B cell (primary cell): ENCODE results near the gene TTC22. TPM values are rescaled to one million over a fixed set of nuclear protein-coding genes. Genes with fewer than 3 reads are reported as not detected.

Source experiments
- ATAC-seq: fragments of 200-7000 bp; cut with Tn5 transposase; one replicate; pipeline ENCODE4 v1.10.0; 2021; ENCODE audit warnings: low read depth, mild to moderate bottlenecking, moderate number of reproducible peaks, moderate library complexity
- CTCF ChIA-PET: fragments of 350-600 bp; sonication (Branson Sonifier 250); formaldehyde crosslinking; loops from one replicate; lab custom pipeline; 2021; ENCODE audit warnings: antibody characterized with exemption, inconsistent platforms; lab: Charles Lee
- POLR2A ChIA-PET: fragments of 350-600 bp; sonication (Branson Sonifier 250); formaldehyde crosslinking; loops from one replicate; lab custom pipeline; 2021; ENCODE audit warnings: antibody characterized with exemption; lab: Charles Lee
- DNase-seq: peaks from one replicate; pipeline ENCODE4 v3.0.0; 2013
- H2AFZ ChIP-seq: 2 replicates; pipeline ENCODE4 v1.6.1; 2012; ENCODE audit warnings: mild to moderate bottlenecking, low read depth, low read length; ENCODE audit not compliant: insufficient read depth, poor library complexity, severe bottlenecking
- H3K27ac ChIP-seq, 2 donors: 1 replicate in 1 of 2; 2 replicates in 1 of 2; pipeline ENCODE4 v1.5.1; 2012 to 2013; ENCODE audit warnings: low read length in 2 of 2, mild to moderate bottlenecking in 2 of 2, moderate library complexity in 1 of 2
- H3K27me3 ChIP-seq, 4 experiments: fragments of 200-600 bp in 1 of 4; sonication (generic) in 1 of 4; replicated peaks in 1 of 4; 1 replicate in 2 of 4; 2 replicates in 2 of 4; pipeline versions ENCODE4 v1.6.1 to v1.7.0; 2013 to 2016; ENCODE audit warnings: low read length in 3 of 4, mild to moderate bottlenecking in 2 of 4, mixed read lengths in 1 of 4, moderate library complexity in 1 of 4; ENCODE audit not compliant: insufficient read depth in 4 of 4, control insufficient read depth in 3 of 4; ENCODE audit errors: control extremely low read depth in 1 of 4
- H3K36me3 ChIP-seq, 2 experiments: replicated peaks in 1 of 2; 1 replicate in 1 of 2; 2 replicates in 1 of 2; pipeline versions ENCODE4 v1.6.1 to v1.7.1; 2013; ENCODE audit warnings: low read length in 1 of 2; ENCODE audit not compliant: insufficient read depth in 2 of 2, control insufficient read depth in 1 of 2; ENCODE audit errors: control extremely low read depth in 1 of 2, extremely low read depth in 1 of 2
- H3K4me1 ChIP-seq, 2 donors: fragments of 200-600 bp in 1 of 2; sonication (generic) in 1 of 2; 1 replicate in 1 of 2; 2 replicates in 1 of 2; pipeline versions ENCODE4 v1.5.1 to v1.6.1; 2013 to 2017; ENCODE audit warnings: low read length in 2 of 2; ENCODE audit not compliant: control insufficient read depth in 2 of 2, insufficient read depth in 2 of 2
- H3K4me2 ChIP-seq: replicated peaks from 2 replicates; pipeline ENCODE3; 2012; ENCODE audit warnings: mild to moderate bottlenecking, low read depth, low read length; ENCODE audit not compliant: poor library complexity, severe bottlenecking
- H3K4me3 ChIP-seq, 5 experiments: fragments of 200-600 bp in 1 of 5; sonication (generic) in 1 of 5; 1 replicate in 3 of 5; 2 replicates in 2 of 5; pipeline versions ENCODE4 v1.5.1 to v1.7.0; 2011 to 2016; ENCODE audit warnings: low read length in 4 of 5, mild to moderate bottlenecking in 4 of 5, low read depth in 2 of 5, control low read depth in 1 of 5, moderate library complexity in 1 of 5; ENCODE audit not compliant: insufficient read depth in 1 of 5; ENCODE audit errors: control extremely low read depth in 1 of 5, extremely low read depth in 1 of 5
- H3K79me2 ChIP-seq: fragments of 200-600 bp; sonication (generic); one replicate; pipeline ENCODE4 v1.6.0; 2016; ENCODE audit warnings: low read length; ENCODE audit not compliant: control insufficient read depth, insufficient read depth
- H3K9ac ChIP-seq: fragments of 200-600 bp; sonication (generic); 2 replicates; pipeline ENCODE4 v1.6.1; 2017; ENCODE audit warnings: mild to moderate bottlenecking, low read length, moderate library complexity
- H3K9me3 ChIP-seq, 3 donors: one replicate each; pipeline versions ENCODE4 v1.6.1 to v1.7.1; 2013; ENCODE audit warnings: low read length in 2 of 3; ENCODE audit not compliant: control insufficient read depth in 2 of 3, insufficient read depth in 1 of 3; ENCODE audit errors: control extremely low read depth in 1 of 3
- H4K20me1 ChIP-seq: 2 replicates; pipeline ENCODE4 v1.6.0; 2012; ENCODE audit warnings: mild to moderate bottlenecking, low read length; ENCODE audit not compliant: insufficient read depth, control insufficient read depth, poor library complexity, severe bottlenecking
- H3K27ac Mint-ChIP-seq: one replicate; pipeline ENCODE4 v1.8.0; 2021; ENCODE audit warnings: mixed read lengths
- H3K27me3 Mint-ChIP-seq: one replicate; pipeline ENCODE4 v1.8.0; 2021; ENCODE audit warnings: mixed read lengths
- H3K4me1 Mint-ChIP-seq: one replicate; pipeline ENCODE4 v1.8.0; 2021; ENCODE audit warnings: mixed read lengths
- H3K4me3 Mint-ChIP-seq: one replicate; pipeline ENCODE4 v1.8.0; 2021; ENCODE audit warnings: mixed read lengths
- H3K9me3 Mint-ChIP-seq: one replicate; pipeline ENCODE4 v1.8.0; 2022; ENCODE audit warnings: mixed read lengths; ENCODE audit not compliant: insufficient read depth
- CTCF ChIP-seq: fragments of 200-600 bp; IDR thresholded peaks from one replicate; pipeline ENCODE4 v1.8.0; 2022; ENCODE audit warnings: antibody characterized with exemption, mild to moderate bottlenecking
- EZH2 ChIP-seq: IDR thresholded peaks from 2 replicates; pipeline ENCODE4 v1.6.1; 2012; ENCODE audit warnings: borderline replicate concordance, low read depth, mild to moderate bottlenecking, moderate library complexity, low read length; ENCODE audit not compliant: insufficient read depth, poor library complexity, severe bottlenecking
- WGBS: methylation state at CpG from one replicate; pipeline ENCODE4 v1.1.5; 2013; ENCODE audit warnings: missing lambda C conversion rate; ENCODE audit not compliant: insufficient coverage; 5-methylcytosine and 5-hydroxymethylcytosine counted together
- intact Hi-C: fragments of 100-400 bp; cut with micrococcal nuclease; formaldehyde crosslinking; loops from one replicate; pipeline ENCODE4 v1.10.0; 2022
- polyA plus RNA-seq: library from polyadenylated mRNA; depleted of rRNA; stranded (reverse); fragments of >200 nt; gene quantifications from 2 replicates; pipeline ENCODE4 v1.2.3, GENCODE V29; 2012
- total RNA-seq, 2 donors: library from RNA; stranded (reverse); fragments of 120-200 nt in 1 of 2; gene quantifications; 1 replicate in 1 of 2; 2 replicates in 1 of 2; pipeline versions ENCODE4 v1.2.3 to v1.2.4, GENCODE V29; 2013 to 2022

TTC22 gene
- total and polyA plus RNA-seq, 2 donors (not counting 1 experiment from before 2014, with no cell fraction given) = 7.8 to 10.9 TPM

DNA sequence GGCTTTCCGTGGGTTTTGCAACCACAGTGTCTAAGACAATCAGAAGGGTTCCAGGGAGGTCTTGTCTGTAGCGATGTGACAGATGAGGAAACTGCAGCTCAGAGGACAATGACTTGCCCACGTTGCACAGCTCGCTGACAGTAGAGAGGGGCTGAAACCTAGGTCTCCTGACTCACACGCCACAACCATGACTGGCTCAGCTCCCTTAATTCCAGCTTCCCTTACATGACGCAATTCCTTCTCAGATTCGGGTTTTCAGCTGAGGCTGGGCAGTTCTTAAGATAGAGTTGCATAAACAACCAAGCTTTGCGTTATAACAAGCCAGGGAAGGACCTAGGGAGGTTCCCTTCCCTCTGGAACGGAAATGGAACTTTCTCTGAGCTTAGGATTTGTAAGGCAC lies 49.6 kb upstream of the TTC22 start:
- DNase-seq (no peak), ATAC-seq (no peak)
- WGBS = 98% methylated on average over 8 of the region's 9 CpGs
- H3K9ac ChIP-seq = no peak overlapping the region
- no peak overlapping the region for H2AFZ ChIP-seq
- peaks cover 3% of the 10 kb centered on the region for H3K9me3 Mint-ChIP-seq
- no peaks in the 10 kb centered on the region for H3K27me3 Mint-ChIP-seq
- no peak overlapping the region for H3K27ac Mint-ChIP-seq
- ChIA-PET POLR2A (no interaction called here), CTCF (no interaction called here)
- no peak overlapping the region for H3K4me3 Mint-ChIP-seq
- no peak for TF ChIP-seq CTCF
- TF ChIP-seq EZH2 = no peak
- no peaks in the 10 kb centered on the region for H3K9me3 ChIP-seq
- H4K20me1 ChIP-seq = no peaks in the 10 kb centered on the region
- no peaks in the 10 kb centered on the region for H3K79me2 ChIP-seq
- H3K4me3 ChIP-seq = no peak overlapping the region
- H3K27me3 ChIP-seq = no peaks in the 10 kb centered on the region
- H3K27ac ChIP-seq = no peak overlapping the region
- no peak overlapping the region for H3K4me2 ChIP-seq
- no peaks in the 10 kb centered on the region for H3K36me3 ChIP-seq
- H3K4me1 ChIP-seq = no peaks in the 10 kb centered on the region
- intact Hi-C loops = no loop called here
- H3K4me1 Mint-ChIP-seq = no peaks in the 10 kb centered on the region

- Mint-ChIP-seq H3K4me1 (no peaks in the 10 kb centered on the region), H3K27me3 (no peaks in the 10 kb centered on the region), H3K27ac (no peak overlapping the region), H3K4me3 (no peak overlapping the region), H3K9me3 (peaks cover 3% of the 10 kb centered on the region)
- no peaks in the 10 kb centered on the region for H3K27me3 ChIP-seq
- ATAC-seq = no peak
- no peak overlapping the region for H3K4me3 ChIP-seq
- no peak overlapping the region for H3K27ac ChIP-seq
- H2AFZ ChIP-seq = no peak overlapping the region
- WGBS = 100% methylated on average over 1 of the region's 5 CpGs
- no peaks in the 10 kb centered on the region for H3K36me3 ChIP-seq
- DNase-seq = no peak
- no peak overlapping the region for H3K4me2 ChIP-seq
- H3K79me2 ChIP-seq = no peaks in the 10 kb centered on the region
- no peaks in the 10 kb centered on the region for H3K9me3 ChIP-seq
- ChIA-PET CTCF (no interaction called here), POLR2A (no interaction called here)
- TF ChIP-seq CTCF (no peak), EZH2 (no peak)
- no peak overlapping the region for H3K9ac ChIP-seq
- no peaks in the 10 kb centered on the region for H4K20me1 ChIP-seq
- intact Hi-C loops = no loop called here
- no peaks in the 10 kb centered on the region for H3K4me1 ChIP-seq
Observed at GRCh38 chr1:54850069-54850730, 49.1 kb upstream of the TTC22 start.
